DMS 273 (cell line): ENCODE data around the gene ZBTB16.
A peak's percentile ranks its signal among the peaks of the same experiment; 100 is the strongest.

Experiments
- DNase-seq: peaks from one replicate; lab custom pipeline; 2025; ENCODE audit not compliant: unreplicated experiment; lab: John Stamatoyannopoulos, UW

Gene ZBTB16

GRCh38 chr11:114063149-114063828 lies 3.8 kb downstream of the ZBTB16 start:
- no peak for DNase-seq

GRCh38 chr11:114063829-114064201 lies 4.3 kb downstream of the ZBTB16 start:
- no peak for DNase-seq

DNA sequence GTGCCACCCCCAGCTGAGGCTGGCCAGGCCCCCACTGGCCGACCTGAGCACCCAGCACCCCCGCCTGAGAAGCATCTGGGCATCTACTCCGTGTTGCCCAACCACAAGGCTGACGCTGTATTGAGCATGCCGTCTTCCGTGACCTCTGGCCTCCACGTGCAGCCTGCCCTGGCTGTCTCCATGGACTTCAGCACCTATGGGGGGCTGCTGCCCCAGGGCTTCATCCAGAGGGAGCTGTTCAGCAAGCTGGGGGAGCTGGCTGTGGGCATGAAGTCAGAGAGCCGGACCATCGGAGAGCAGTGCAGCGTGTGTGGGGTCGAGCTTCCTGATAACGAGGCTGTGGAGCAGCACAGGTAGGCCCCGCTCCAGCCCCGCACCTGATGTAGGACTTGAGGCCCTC lies 4.7 kb downstream of the ZBTB16 start:
- no peak for DNase-seq

DNA sequence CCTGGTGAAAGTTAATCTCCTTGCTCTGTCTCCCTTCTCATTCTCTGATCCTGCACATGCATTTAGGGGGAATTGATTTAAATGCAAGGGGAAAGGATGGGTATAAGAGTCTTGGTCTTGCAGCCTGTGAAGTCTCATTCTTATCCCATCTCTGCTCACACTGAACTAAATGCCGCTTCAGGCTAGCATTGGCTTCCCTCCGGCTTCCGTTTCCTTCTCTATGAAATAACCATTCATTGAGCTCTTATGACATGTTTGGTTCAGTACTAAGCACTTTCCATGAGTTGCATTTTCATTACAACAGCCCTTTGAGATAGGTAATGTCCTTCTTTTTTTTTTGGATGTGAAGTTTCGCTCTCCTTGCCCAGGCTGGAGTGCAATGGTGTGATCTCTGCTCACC lies 5.6 kb downstream of the ZBTB16 start:
- DNase-seq, result no peak

DNA sequence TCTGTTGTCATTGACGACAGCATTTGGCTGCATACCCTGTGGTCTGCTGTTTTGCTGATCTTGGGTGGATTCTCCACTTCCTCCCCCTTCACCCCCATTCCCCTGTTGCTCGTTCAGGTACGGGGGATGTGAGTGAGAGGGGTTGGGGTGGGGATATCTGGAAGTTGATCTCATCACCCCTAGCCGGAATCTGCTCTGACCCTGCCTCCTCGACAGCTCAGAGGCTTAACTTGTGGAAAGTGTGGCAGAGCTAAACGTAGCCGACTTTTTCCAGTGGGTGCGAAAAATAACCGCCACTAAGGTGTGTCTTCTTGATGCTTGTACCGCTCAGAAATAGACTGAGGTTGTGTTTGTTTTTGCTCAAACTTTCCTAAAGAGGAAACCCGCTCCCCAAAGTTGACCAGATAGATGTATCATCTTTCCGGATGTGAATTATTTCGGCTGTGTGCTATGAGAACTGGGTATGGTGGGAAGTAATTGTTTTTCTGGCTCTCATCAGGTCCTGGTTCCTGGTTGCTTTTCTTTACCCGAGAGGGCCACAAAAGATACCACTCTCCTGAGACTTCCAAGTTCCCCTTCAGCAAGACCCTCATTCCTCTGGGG lies 6.6 kb downstream of the ZBTB16 start:
- no peak for DNase-seq

DNA sequence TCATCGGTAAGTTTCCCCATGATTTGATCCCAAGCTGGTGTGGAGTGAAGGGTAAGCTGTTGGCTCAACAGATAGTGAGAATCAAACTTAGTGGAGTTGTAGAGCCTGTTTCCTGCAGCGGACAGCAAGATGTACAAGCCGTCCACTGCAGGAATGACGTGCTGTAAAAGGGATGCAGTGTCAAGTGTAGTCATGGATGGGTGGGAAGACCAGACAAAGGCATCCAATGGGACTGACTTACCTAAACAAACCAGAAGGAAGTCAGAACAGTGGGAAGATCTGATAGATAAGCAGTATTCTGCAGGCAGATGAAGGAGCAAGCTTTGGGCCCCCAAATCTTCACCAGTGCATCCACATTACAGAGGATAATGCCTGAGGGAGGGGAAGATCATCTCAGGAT lies 8.8 kb downstream of the ZBTB16 start:
- DNase-seq, result no peak

- DNase-seq, result no peak
These were observed 11.1 kb downstream of the ZBTB16 start for GRCh38 chr11:114070464-114071139.

- DNase-seq, result no peak
These were observed 13.7 kb downstream of the ZBTB16 start for GRCh38 chr11:114073007-114073827.

GRCh38 chr11:114073828-114074381 lies 14.4 kb downstream of the ZBTB16 start:
- no peak for DNase-seq

DNA sequence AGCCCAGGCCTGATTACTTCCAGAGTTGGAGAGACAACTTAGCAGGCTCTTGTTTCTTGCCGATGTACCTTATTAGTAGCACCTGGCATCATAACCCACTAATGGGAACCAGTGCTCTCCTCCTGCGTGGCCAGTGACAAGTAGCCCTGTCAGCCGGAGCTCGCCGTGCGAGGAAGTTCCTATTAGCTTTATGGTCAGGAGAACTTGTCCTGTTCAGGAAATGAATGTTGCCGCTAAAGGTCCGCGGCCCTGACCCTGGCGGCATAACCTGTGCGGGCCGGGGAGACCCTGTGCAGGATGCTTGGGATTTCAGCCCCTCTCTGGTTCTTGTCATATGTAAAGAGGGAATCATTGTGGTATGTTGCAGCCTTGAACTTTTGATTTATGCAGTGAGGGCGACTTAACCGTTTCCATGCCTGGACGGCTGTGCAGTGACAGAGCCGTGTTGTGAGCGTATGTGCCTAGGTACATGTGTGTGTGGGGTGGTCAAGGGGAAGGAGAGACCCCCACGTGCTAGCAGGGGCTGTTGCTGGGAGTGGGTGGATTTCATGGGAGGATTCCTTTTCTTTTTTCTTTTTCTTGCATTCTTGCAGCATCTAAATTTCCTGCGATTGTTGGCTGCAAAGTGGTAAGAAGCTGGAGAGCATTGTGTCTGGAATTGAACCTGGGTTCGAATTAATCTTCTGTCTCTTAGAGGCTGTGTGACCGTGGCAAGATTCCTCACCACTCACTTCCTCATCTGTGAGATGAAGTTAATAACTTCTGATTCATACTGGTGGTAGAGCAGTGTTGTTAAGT lies 15.2 kb downstream of the ZBTB16 start:
- no peak for DNase-seq

DNA sequence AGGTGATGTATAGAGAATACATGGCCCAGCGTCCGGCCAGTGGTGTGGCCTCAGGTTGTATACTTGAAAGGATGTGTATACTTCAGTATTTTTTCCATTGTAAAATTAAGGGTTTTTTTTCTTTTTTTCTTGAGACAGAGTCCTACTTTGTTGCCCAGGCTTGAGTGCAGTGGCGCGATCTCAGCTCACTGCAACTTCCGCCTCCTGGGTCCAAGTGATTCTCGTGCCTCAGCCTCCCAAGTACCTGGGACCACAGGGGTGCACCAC lies 15.8 kb downstream of the ZBTB16 start:
- DNase-seq, result no peak

- peak; percentile 48 for DNase-seq
These were observed 16.5 kb downstream of the ZBTB16 start for GRCh38 chr11:114075891-114076441.

DNA sequence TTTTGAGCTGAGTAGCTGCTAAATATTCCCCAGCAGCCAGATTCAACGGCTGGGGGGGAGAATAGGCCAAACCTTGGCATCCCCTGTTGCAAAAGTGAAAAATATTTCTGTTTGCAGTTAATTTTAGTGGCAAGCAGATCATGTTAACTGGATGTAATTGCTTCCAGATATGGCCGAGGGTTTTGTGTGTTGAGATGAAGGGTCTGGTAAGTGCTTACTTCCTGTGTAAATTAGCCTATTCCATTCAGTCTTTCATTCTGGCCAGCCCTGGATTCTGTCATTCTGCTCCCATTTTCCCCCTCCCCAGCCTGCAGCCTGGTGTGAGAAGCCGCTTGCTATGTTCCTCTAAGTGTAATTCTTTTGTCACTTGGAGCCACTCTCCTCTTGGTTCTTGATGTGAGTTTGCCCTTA lies 17.4 kb downstream of the ZBTB16 start:
- no peak for DNase-seq

GRCh38 chr11:114077482-114078305 lies 18.2 kb downstream of the ZBTB16 start:
- no peak for DNase-seq

GRCh38 chr11:114078423-114078822 lies 18.9 kb downstream of the ZBTB16 start:
- no peak for DNase-seq

DNA sequence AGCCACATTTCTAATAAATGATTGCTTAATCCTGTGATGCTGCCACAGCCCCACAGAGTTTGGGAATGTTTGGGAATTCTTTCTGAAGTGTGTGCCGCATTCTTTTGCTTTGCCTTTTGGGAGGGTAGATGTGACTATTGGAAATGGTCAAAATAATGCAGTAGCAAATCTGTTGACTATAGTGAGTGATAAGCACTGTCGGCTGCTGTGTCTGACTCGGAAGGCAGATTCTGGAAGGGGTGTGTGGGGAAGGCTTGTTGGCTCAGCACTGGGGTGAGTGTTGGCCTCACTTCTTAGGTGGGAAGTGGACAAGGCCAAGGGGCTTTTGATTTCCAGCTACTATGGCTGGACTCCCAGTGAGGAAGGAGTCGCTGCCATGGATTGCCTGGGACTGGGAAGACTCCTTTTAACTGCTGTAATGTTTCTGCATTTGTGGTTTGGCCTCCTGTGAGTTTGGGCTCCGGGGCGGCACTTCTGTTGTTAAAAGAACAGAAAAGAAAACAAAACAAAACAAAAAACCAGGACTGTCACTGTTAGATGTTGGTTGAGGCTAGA lies 20.1 kb downstream of the ZBTB16 start:
- DNase-seq, result no peak

DNA sequence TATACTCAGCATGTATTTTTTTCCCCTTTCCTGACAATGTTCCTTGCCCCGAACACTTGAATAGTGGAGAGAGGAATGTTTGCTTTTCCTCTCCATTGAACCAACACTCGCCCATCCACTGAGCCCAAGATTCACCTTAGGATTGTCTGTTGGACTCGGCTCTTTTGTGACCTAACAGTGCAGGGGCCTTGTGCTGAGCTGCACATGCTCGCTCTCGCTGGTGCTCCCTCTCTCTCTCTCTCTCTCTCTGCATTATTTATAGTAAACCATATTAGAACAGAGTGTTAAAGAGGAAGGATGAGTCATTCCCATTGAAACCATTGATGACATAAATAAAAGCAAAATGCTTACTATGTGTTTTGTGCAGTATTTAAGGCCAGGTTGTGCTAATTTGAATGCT lies 20.7 kb downstream of the ZBTB16 start:
- no peak for DNase-seq

DNA sequence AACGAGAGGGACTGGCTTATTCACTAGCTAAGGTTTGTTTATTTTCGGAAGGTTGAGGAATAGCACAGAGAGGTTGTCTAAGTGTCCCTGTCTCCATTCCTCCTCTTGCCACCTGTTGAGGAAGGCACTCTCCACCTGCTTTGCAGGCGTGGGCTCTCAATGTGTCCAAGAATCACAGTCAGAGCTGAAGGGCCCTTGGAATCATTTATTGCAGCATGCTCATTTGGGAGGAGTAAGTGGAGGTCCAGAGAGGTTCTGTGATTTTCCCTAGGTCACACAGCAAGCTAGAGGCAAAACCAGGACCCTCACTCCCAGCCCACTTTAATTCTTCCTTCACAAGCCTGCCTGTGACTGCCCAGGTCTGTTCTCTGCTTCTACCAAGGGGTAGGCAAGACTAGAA lies 21.3 kb downstream of the ZBTB16 start:
- no peak for DNase-seq

GRCh38 chr11:114081641-114082414 lies 22.3 kb downstream of the ZBTB16 start:
- DNase-seq, result no peak
